Measurements from ENCODE around the gene KLF3.

Gene KLF3

DNA sequence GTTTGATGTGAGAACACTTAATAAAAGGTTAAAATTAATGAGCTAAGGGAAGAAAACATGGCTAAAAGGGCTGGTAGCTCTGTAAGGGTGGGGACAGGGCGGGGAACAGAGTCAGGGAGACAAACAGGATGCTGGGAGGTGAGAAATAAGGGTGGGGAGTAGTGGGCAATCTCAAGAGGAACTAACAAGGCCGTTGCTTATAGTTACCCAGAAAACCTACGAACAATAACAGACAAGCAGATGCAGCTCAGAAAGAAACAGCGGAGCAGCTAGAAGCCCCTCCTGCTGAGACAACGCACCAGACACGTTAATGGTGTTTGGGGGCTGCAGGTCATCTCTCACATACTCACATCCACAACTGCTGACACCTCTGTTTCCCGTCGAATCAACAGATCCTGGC lies 9.7 kb upstream of the KLF3 start:
- DNase-seq (ENCODE audit: low read depth in 2 of 3, low spot score in 2 of 3) = no peak

GRCh38 chr4:38656111-38656510 lies 7.9 kb upstream of the KLF3 start:
- DNase-seq (ENCODE audit: low read depth in 2 of 3, low spot score in 2 of 3) = no peak

GRCh38 chr4:38659346-38659745 lies 4.7 kb upstream of the KLF3 start:
- no peak for DNase-seq (ENCODE audit: low read depth in 2 of 3, low spot score in 2 of 3)

DNA sequence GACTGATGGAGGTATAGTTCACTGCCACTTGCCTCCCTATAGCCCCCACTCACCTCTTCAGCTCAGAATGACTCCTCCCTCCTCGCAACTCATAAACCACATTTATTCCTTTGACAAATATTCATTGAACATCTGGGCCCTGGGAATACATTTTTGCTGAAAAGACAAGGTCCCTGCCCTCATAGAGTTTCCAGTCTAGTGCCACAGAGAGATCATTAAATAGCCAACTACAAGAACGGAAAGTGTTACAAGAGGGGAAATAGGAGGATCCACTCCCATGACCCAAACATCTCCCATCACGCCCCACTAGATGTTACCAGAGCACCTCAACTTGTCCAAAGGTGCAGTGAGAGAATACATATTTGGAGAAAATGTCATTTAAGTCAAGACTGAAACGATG lies 3.2 kb upstream of the KLF3 start:
- DNase-seq (ENCODE audit: low read depth in 2 of 3, low spot score in 2 of 3) = no peak

GRCh38 chr4:38661371-38661770 lies 2.6 kb upstream of the KLF3 start:
- DNase-seq (ENCODE audit: low read depth in 2 of 3, low spot score in 2 of 3) = no peak

GRCh38 chr4:38662522-38663089 lies 1.4 kb upstream of the KLF3 start:
- no peak for DNase-seq (ENCODE audit: low read depth in 2 of 3, low spot score in 2 of 3)

DNA sequence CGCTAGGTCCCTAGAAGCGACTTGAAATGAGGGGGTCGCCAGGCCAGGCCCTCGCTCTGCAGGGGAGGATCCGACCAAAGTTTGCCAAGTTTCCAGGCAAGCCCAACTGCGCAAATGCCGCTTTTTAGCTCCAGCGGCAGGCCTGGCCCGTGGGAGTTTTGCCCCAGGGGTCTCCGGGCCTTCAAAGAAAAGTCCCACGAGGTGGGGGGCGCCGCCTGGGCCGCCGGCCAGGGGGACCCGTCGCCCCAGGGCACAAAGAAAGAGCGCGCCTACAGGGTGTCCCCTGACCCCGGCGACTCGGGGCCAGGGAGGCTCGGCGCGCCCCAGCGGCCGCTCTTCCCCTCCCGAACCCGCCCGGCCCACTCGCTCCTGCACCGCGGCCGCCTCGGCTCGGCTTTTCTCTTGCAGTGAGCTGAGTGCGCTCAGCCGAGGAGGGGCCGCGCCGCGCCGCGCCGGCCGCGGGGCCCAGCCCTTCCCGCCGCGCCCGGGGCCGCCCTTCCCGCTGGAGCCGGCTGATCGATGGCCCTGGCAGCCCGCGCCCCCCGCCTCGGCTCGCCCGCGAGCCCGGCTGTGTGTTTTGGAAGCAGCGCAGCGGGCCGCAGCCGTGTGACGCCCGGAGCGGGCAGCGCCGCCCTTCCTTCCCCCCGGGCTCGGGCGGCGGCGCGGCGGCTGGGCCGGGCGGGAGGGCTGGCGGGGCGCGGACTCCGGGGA lies 754 bp upstream of the KLF3 start:
- peak in 1 of 3 experiments; percentile 25 for DNase-seq (ENCODE audit: low read depth in 2 of 3, low spot score in 2 of 3)

DNA sequence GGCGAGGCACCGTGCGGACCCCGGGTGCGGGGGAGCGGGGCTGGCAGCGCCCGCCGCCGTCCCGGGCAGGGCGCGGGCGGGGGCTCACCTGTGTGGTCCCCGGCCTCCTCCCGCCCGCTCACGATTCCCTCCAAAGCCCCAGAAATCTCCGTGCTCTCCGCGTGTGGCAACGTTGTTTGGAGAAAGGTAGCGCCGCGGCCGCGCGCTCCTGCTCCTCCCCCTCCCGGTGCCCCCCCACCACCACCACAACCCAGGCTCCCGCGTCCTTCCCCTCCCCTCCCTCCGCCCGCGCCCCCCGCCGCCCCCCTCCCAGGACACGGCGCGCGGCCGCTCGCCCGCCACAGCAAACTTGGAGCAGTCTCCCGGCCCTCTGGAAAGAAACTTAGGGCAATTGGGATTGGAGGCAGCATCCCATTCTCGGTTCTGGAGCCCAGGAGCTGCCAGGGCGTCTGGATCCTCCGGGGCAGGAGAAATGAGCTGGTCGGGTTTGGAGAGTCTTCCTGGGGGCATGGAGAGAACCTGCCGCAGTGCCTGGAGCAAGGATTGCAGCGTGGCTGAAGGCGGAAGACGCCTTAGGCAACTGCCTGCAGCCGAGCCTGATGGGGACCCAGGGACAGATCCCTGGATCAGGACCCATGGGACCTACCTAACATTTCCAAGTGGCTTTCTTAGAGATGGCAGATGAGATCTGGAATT lies 855 bp downstream of the KLF3 start:
- no peak for DNase-seq (ENCODE audit: low read depth in 2 of 3, low spot score in 2 of 3)

DNA sequence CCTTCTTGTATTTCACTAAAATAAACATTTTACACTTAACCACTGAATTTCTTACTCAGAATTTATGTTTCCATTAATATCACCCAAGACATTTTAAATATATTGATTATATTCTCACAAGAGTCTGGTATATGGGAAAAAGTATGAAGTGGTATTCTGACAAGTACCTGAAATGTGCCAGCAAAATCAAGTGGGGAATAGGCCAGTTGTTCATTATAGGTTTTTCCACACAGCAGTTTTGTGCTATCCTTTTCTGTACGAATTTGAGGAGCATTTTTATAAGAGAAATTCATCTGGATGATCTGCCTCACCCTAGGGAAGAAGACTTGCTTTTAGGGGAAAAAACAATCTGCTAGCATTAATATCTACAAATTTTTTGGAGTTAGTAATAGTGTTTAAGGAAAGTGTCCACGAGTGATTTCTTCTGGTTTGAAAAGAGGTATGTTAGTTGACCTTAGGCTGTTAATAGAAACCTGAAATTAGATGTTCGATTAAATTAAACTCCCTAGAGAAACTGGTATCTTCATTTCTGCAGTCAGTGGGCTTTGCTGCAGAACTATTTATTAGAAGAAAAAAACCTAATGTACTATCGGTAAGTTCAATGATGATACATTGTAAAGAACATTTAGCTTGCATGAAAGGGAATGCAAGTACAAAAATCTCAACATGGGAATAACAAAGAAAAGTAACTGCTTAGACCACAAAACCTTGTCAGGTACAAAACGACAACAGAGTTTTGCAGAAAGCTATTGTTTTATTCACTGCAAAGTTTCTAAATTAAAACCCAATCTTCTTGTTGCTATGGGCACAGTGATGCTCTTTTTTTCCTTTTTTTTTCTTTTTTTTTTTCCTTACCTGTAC lies 1.8 kb downstream of the KLF3 start:
- DNase-seq (ENCODE audit: low read depth in 2 of 3, low spot score in 2 of 3) = no peak

DNA sequence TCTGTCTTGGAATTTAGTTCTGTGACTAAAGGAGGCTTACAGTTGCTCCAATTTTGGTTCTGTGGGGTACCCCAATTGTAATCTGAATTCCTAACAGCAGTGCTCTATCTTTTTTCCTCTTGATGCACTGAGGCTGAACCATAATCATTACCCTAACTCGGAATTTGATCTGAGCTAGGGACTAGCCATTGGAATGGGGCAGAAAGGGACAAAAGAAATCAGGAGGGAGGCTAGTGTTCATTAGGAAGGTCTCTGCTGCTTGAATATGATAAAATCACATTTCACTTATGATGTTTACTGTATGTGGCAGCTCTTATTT lies 2.7 kb downstream of the KLF3 start:
- DNase-seq (ENCODE audit: low read depth in 2 of 3, low spot score in 2 of 3) = no peak

- DNase-seq (ENCODE audit: low read depth in 2 of 3, low spot score in 2 of 3) = no peak
Measured at GRCh38 chr4:38667085-38667893, 3.3 kb downstream of the KLF3 start.

DNA sequence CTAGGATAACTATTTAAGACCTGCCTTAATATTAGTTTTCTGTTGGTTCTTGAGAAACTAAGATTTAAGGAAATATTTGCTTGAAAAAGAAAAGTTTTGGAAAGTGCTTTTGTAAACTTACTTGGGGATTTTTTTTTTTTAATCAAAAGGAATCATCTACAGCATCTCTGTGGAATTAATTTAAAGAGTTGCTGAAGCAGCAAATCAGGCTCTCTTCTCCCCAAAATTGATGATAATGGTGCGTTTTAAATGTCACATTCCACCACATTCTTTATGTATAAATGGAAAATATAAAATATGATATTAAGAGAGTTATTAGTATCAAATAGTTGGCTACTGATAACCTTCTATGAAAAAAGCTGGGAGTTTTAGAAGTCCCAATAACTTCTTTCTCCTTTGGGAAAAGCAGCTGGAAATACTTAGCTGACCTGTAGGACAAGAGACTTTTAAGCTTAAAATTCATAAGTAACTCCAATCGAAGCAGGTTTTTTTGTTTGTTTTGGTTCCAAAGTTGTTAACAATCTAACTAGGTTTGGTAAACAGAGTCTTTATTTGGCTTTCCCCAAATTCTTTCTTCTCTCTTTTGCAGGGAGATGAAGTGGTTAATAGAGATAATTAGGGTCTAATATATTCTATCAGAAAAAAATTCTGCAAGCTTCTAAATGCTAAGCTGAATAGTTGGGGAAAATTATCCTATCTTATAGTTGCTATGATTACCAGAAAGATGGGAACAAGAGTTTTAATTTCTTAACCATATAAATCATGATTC lies 4.4 kb downstream of the KLF3 start:
- no peak for DNase-seq (ENCODE audit: low read depth in 2 of 3, low spot score in 2 of 3)

DNA sequence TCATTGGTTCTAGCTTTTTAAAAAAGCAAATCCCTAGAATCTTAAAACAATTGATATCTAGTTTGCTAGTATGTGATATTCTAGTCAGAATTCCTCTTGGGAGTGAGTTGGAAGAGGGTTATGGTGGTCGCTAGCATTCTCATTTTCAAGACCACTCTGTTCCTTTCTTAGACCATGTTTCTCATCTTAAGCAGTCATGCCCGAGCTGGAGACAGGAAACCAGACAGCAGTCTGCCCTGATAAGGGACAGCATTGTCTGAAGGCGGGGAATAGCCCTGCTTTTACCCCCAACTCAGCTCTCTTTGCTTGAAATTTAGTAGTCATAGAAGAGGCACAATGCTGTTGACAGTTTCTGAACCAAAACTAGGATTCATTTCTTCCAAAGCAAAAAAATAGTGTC lies 5.2 kb downstream of the KLF3 start:
- no peak for DNase-seq (ENCODE audit: low read depth in 2 of 3, low spot score in 2 of 3)

DNA sequence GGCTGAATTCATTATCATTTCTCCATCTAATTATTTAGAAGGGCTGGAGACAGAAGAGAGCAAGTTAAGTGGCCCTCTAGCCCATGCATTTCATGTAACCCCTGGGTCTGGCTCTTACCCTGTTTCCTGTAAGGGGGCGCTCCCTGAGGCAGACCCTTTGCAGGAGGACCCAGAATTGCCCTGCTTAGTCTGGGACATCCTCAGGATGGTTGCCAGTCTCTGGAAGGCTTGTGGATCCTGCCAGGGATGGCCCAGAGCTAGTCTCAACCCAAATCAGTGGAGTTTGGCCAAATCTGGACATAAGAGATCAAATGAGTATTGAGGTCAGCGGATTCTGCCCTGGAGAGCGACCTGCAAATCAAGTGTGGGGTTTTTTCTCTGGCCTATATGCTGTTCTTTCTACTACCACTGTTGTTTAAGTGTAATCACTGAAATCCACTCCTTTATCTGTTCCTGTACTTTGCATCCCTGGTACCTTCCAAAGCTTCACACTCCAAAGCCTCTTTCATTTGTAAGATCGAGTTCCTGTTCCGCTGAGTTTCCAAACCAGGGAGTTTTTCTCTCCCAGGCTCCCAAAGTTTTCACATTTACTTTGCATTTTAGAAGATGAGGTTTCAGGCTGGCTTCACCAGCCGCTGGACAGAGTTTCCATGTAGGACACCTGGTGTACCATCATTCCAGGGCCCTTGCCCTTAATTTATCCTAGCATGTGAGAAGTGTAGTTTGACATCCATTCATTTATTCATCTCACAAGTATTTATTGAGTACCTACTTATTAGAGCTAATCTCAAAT lies 6.3 kb downstream of the KLF3 start:
- no peak for DNase-seq (ENCODE audit: low read depth in 2 of 3, low spot score in 2 of 3)

- no peak for DNase-seq (ENCODE audit: low read depth in 2 of 3, low spot score in 2 of 3)
Measured at GRCh38 chr4:38670939-38671591, 7.1 kb downstream of the KLF3 start.

GRCh38 chr4:38671592-38671940 lies 7.6 kb downstream of the KLF3 start:
- DNase-seq (ENCODE audit: low read depth in 2 of 3, low spot score in 2 of 3) = no peak

DNA sequence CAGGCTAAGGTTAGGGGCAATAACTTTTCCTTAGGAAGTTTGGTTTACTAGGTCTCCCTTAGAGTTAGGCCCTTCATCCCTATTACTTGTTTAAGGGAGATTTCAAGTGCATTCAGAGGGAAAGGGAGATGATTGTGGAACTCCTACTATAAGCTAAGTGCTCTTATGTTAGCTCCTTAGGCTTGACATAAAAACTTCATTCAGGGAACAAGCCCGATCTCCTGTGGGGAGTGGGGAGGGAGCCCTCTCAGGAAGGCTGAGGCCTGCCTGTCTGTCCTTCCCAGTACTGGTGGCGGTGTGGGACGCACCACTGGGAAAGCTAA lies 8.0 kb downstream of the KLF3 start:
- DNase-seq (ENCODE audit: low read depth in 2 of 3, low spot score in 2 of 3) = no peak

- no peak for DNase-seq (ENCODE audit: low read depth in 2 of 3, low spot score in 2 of 3)
Measured at GRCh38 chr4:38672397-38673129, 8.6 kb downstream of the KLF3 start.

All from activated CD8-positive, alpha-beta memory T cell treated with anti-CD3 and anti-CD28 coated beads for 48 hours (primary cell).